Breast epithelium (tissue), 3 donors: ENCODE data around the gene ITGB7.

Experiments
- CTCF ChIP-seq, 3 donors: fragments of 450-650 bp; IDR thresholded peaks; one replicate each; pipeline ENCODE4 v1.5.1; 2016 to 2017; ENCODE audit warnings: antibody characterized with exemption in 3 of 3, mild to moderate bottlenecking in 3 of 3, moderate library complexity in 3 of 3
- POLR2A ChIP-seq: fragments of 450-650 bp; IDR thresholded peaks from one replicate; pipeline ENCODE4 v1.6.1; 2016; ENCODE audit warnings: antibody characterized with exemption, mild to moderate bottlenecking, moderate library complexity
- POLR2AphosphoS5 ChIP-seq, 3 donors: sonication (generic); formaldehyde crosslinking; IDR thresholded peaks; one replicate each; pipeline ENCODE4 v1.6.1; 2017; ENCODE audit warnings: antibody characterized with exemption in 3 of 3

GRCh38 chr12:53151039-53151438 lies 56.0 kb downstream of the ITGB7 start:
- TF ChIP-seq CTCF (IDR thresholded peaks at IDR 0.05) (no peak), POLR2A (no peak), POLR2AphosphoS5 (IDR thresholded peaks at IDR 0.05) (no peak)
